Endothelial cell (in vitro differentiated cells): ENCODE measurements around the gene GRM3. TPM values are rescaled to one million over a fixed set of nuclear protein-coding genes. Genes with fewer than 3 reads are reported as not detected.

Experiments used
- DNase-seq: peaks from one replicate; pipeline ENCODE4 v3.0.0; 2021; ENCODE audit warnings: low spot score
- H3K27ac Mint-ChIP-seq: one replicate; pipeline ENCODE4 v1.8.0; 2021; ENCODE audit warnings: mixed read lengths, inconsistent platforms; ENCODE audit not compliant: unreplicated experiment
- H3K27me3 Mint-ChIP-seq: one replicate; pipeline ENCODE4 v1.8.0; 2021; ENCODE audit warnings: mild to moderate bottlenecking, moderate library complexity, mixed read lengths, inconsistent platforms; ENCODE audit not compliant: unreplicated experiment
- H3K36me3 Mint-ChIP-seq: one replicate; pipeline ENCODE4 v1.8.0; 2021; ENCODE audit warnings: mild to moderate bottlenecking, low read depth, mixed read lengths, inconsistent platforms; ENCODE audit not compliant: unreplicated experiment
- H3K4me1 Mint-ChIP-seq: one replicate; pipeline ENCODE4 v1.8.0; 2021; ENCODE audit warnings: mild to moderate bottlenecking, mixed read lengths, inconsistent platforms; ENCODE audit not compliant: unreplicated experiment
- H3K4me3 Mint-ChIP-seq: one replicate; pipeline ENCODE4 v1.8.0; 2021; ENCODE audit warnings: mild to moderate bottlenecking, mixed read lengths, inconsistent platforms; ENCODE audit not compliant: unreplicated experiment
- H3K9me3 Mint-ChIP-seq: one replicate; pipeline ENCODE4 v1.8.0; 2021; ENCODE audit warnings: mixed read lengths, inconsistent platforms; ENCODE audit not compliant: unreplicated experiment
- CTCF ChIP-seq: fragments of 200-600 bp; sonication (generic); IDR thresholded peaks from one replicate; pipeline ENCODE4 v1.5.0; 2021; ENCODE audit warnings: antibody characterized with exemption; ENCODE audit not compliant: unreplicated experiment
- total RNA-seq: library from RNA; stranded (reverse); fragmentation: NEBNext Ultra II Directional; extraction: Animal tissue kit (Norgen Biotek cat#: 25700); gene quantifications from one replicate; pipeline ENCODE4 v1.2.1, GENCODE V29; 2021; ENCODE audit not compliant: unreplicated experiment

GRM3 gene
- total RNA-seq, 1 donor from 2014 or later = not detected

- no peaks in the 10 kb centered on the region for H3K4me1 Mint-ChIP-seq
- no peaks in the 10 kb centered on the region for H3K36me3 Mint-ChIP-seq
- no peak for DNase-seq
- no peak overlapping the region for H3K4me3 Mint-ChIP-seq
- no peaks in the 10 kb centered on the region for H3K9me3 Mint-ChIP-seq
- H3K27me3 Mint-ChIP-seq = peaks cover 1% of the 10 kb centered on the region
- H3K27ac Mint-ChIP-seq = no peak overlapping the region
- TF ChIP-seq CTCF = no peak
Observed at GRCh38 chr7:86815556-86815955, 171.8 kb downstream of the GRM3 start.

DNA sequence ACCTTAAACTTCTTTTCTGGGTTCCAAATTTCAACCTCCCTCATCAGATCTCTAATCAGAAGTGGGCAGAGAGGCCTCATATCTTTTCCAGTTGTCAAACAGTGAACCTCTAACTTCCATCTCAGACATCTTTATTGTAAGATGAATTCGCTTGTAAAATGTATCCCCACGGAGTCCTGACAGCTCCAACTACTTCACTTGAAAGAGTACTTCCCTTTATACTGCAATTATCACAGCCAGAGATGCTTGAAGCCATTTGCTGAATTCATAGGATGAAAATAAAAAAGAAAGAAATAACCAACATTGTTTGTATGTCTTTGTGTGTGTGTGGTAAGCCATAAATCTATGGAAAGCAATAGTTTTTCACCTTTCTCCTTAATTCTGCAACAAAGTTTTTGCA is 175.2 kb downstream of the GRM3 start:
- no peak for TF ChIP-seq CTCF
- Mint-ChIP-seq H3K27me3 (no peaks in the 10 kb centered on the region), H3K36me3 (no peaks in the 10 kb centered on the region), H3K27ac (no peak overlapping the region), H3K4me1 (no peaks in the 10 kb centered on the region), H3K9me3 (no peaks in the 10 kb centered on the region), H3K4me3 (no peak overlapping the region)
- no peak for DNase-seq

DNA sequence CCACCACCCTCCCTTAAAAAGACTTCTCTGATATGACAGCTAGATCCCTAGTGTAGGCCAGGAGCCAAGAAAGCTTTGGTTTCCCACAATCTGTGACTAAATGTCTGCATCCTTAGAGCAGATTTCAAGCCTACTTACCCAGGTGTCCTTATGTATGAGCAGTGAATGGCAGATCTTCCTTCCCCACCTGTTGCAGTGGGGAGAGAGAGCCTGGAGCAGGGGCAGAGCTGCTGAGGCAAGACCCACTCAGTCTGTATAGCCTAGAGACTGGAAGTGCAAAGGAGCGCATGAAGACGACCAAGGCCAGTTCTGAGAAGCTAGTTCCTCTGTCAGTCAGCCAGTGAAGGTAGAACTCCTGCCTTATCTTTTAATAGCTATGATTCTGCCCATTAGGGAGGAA is 180.1 kb downstream of the GRM3 start:
- Mint-ChIP-seq H3K4me1 (no peaks in the 10 kb centered on the region), H3K4me3 (no peak overlapping the region), H3K36me3 (no peaks in the 10 kb centered on the region), H3K9me3 (no peaks in the 10 kb centered on the region), H3K27me3 (no peaks in the 10 kb centered on the region), H3K27ac (no peak overlapping the region)
- no peak for DNase-seq
- TF ChIP-seq CTCF = no peak

GRCh38 chr7:86825264-86825663 is 181.6 kb downstream of the GRM3 start:
- no peaks in the 10 kb centered on the region for H3K4me1 Mint-ChIP-seq
- DNase-seq = no peak
- TF ChIP-seq CTCF = no peak
- no peaks in the 10 kb centered on the region for H3K9me3 Mint-ChIP-seq
- no peak overlapping the region for H3K4me3 Mint-ChIP-seq
- H3K27me3 Mint-ChIP-seq = no peaks in the 10 kb centered on the region
- H3K27ac Mint-ChIP-seq = no peak overlapping the region
- no peaks in the 10 kb centered on the region for H3K36me3 Mint-ChIP-seq

GRCh38 chr7:86826948-86827347 is 183.2 kb downstream of the GRM3 start:
- no peaks in the 10 kb centered on the region for H3K4me1 Mint-ChIP-seq
- no peak overlapping the region for H3K4me3 Mint-ChIP-seq

More at GRCh38 chr7:86826948-86827347, 183.2 kb downstream of the GRM3 start:
- no peak for DNase-seq
- TF ChIP-seq CTCF = no peak
- Mint-ChIP-seq H3K9me3 (no peaks in the 10 kb centered on the region), H3K27me3 (no peaks in the 10 kb centered on the region), H3K36me3 (no peaks in the 10 kb centered on the region), H3K27ac (no peak overlapping the region)
